HG03439 (cell line): ENCODE measurements around the gene RNF43.
A peak's percentile ranks its signal among the peaks of the same experiment; 100 is the strongest.

Source experiments
- ATAC-seq: cut with Tn5 transposase; IDR thresholded peaks from one replicate; pipeline ENCODE4 v1.9.1; 2021; ENCODE audit warnings: mild to moderate bottlenecking, moderate library complexity; ENCODE audit not compliant: unreplicated experiment

Gene RNF43

DNA sequence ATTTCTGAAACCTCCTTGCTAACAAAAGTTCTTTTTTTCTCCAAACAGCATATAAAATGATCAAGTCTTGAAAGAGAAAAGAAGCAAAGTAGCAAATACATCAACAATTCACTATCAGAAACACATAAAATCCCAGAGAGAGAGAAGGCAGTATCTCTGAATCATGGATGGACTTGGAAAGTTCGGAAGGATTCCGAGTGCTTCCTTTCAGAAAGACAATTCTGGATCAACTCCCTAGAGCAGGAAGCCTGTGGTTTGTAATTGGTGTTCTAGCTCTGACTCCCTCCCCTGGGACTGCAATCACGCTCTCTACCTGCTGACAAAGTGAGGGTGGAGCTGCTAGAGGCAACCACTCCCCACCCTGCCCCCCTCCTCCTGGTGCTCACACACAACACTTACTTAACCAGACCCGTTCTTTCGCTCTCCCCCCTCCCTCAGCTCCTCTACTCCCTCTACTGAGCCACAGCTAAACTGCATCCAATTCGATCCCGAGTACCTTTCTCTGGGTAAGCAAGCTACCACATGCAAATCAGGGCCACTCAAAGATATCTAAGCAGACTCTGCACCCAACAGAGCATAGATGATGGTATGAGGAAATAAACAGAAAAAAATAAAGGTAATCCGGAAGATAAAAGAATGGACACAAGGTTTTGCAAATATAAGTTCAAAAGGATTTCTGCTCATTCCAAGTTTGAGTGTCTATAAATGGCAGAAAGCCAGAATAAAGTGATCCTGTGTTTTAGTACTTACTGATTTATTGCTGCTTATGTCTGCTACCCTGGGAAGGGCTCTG is at the start of gene RNF43:
Gene RNF43 (minus strand): TSS at position 235 of the 793 bp plus-strand sequence. CDS start 1,957 bp downstream, outside the sequence.
- peak; percentile 96 for ATAC-seq

DNA sequence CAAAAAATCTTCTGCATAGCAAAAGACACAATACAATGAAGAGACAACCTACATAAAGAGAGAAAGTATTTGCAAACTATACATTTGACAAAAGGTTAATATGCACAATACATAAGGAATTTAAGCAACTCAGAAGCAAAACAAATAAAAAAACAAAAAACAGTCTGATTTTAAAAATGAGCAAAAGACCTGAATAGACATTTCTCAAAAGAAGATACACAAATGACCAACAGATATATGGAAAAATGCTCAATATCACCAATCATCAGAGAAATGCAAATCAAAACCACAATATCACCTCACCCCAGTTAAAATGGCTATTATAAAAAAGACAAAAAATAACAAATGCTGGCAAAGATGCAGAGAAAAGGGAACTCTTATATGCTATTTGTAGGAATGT is 38.2 kb upstream of the RNF43 start:
- ATAC-seq = no peak

DNA sequence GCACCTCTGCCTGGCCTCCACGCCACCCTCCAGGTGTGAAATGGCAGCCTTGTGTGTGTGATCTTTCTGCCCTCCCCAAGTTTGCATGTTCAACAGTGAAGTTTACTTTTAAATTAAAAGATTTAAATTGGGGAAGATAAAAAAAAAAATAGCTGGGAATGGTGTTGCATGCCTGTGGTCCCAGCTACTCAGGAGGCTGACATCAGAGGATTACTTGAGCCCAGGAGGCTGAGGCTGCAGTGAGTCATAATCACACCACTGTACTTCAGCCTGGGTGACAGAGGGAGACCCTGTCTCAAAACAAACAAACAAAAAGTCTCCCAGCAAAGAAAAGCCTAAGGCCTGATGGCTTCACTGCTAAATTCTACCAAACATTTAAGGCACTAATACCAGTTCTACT is 35.4 kb upstream of the RNF43 start:
- no peak for ATAC-seq

DNA sequence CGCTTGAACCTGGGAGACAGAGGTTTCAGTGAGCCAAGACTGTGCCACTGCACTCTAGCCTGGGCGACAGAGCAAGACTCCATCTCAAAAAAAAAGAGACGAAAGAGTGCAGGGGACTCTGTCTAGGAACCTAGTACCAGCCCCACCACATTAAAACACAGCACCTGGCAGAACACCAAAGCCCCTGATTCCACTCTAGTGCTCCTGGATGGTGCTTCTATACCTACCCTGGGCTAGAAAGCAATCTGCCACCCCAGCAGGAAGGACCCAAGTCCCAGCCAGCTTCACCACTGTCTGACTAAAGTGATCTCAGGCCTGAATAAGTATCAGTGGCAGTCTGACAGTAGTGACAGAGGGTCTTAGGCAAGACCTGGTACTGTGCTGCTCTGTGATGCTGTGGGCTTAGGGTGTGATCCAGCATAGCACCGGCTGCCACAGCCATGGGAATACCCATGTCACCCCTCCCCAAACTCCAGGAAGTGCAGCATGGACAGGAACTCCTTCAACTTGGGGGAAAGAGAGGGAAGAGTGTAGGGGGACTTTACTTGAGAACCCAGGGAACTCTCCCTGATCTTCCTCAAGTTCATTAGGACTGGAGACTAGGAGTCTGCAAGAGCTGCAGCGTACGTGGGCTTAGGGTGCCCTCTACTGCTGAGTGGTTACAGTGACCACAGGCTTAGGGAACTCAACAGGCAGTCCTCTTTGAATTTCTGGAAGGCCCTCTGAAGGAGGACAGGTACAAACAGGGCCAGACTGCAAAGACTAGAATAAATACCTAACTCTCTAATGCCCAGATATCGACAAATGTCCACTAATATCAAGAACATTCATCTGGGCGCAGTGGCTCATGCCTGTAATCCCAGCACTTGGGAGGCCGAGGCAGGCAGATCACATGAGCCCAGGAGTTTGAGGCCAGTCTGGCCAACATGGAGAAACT is 30.0 kb upstream of the RNF43 start:
- no peak for ATAC-seq

DNA sequence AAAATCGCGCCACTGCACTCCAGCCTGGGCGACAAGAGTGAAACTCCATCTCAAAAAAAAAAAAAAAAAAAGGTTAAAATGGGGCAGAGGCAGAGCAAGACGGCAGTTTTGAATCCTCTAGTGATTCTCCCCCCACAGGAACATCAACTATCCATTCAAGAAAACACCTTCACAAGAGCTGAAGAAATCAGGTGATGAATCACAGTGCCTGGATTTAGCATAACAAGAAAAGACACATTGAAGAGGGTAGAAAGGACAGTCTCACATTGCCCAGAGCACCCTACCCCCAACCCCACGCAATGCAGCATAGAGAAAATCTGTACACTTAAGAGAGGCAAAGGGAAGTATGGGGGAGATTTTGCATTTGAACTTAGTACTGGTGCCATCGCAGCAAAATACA is 28.8 kb upstream of the RNF43 start:
- no peak for ATAC-seq

DNA sequence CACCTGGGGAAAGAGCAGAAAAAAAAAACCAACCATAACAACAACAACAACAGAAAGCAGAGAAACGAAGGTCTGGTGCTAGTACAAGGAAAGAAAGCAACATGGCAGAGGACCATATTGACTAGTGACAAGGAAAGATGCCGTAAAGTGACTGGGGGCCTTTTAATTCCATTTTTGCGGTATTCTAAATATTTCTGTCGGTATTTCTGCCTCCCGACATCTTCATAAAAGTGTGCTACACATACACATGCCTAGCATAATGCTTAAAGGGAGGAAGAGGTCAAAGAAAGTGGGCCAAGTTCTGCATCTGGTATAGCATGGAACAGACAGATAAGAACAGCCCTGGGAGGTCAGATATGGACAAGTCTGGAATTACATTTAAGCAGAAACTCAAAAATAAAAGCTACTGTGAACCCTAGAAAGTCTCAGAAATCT is 19.5 kb upstream of the RNF43 start:
- ATAC-seq = no peak

DNA sequence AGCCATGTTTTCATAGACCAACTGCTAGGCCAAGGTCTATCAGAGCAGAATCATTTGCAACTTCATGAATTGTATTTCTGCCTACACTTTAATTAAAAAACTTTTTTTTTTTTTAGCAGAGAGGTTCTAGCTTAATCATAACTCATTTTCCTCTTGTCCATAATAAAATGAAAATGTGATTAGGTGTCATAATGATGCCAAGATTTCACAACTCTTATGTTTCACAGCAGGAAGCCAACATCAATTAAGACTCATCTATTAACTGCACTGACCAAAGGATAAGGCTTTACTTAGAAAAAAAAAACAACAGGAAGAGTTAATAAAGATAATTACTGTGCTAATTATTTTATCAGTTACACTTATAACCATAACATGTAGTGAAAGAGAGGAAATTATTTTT is 18.9 kb upstream of the RNF43 start:
- ATAC-seq = no peak

DNA sequence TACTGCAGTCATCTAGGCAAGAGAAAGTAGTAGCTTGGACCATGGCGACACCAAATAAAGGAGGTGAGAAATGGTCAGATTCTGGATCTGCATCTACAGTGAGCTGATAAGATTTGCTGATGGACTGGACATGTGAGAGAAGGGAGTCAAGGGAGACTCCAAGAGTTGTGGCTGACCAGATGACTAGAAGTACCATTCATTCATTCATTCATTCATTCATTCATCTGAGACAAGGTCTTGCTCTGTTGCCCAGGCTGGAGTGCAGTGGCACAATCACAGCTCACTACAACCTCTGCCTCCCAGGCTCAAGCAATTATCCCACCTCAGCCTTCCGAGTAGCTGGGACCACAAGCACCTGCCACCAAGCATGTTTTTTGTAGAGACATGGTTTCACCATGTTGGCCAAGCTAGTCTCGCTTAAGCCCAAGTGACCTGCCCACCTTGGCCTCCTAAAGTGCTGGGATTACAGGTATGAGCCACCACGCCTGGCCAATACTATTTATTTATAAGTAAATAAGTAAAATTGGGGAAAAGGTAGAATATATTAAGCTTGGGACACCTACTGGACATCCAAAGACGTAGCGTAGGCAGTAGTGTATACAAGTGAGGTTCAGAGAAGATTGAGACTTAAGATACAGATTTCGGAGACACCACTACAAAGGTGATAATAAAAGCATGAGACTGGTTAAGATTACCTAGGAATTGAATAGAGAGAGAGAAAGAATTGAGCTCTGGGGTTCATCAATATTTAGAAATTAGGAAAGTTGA is 15.7 kb upstream of the RNF43 start:
- ATAC-seq = no peak

DNA sequence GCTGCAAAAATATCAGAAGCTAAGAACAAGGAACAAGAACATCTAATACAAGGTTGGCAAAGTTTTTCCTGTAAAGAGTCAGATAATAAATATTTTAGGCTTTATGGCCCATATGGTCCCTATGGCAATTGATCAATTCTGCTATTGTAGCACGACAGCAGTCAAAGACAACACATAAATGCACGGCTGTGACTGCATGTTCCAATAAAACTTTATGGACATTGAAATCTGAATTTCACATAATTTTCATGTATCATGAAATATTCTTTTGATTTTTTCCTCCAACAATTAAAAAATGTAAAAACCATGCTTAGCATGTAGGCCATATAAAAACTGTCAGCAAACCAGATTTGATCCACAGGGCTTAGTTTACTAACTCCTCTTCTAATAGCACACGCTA is 10.5 kb upstream of the RNF43 start:
- no peak for ATAC-seq

DNA sequence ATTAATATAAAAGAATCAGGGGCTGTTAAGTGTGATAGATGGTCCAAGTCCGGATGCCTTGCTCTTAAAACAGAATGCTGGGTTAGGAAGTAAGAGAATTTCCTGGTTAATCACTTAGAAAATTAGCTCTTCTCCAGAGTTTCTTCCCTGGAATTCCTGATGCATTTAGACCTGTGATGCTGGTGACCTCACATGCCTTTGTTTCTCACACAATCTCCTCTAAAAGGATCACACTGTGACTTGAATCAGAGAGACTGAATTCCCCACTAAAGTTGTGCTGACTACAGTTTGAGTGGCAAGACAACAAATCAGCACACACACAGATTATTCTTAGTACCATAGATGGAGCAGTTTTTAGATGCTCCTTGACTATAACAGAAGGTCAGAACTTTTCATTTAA is 4.4 kb upstream of the RNF43 start:
- ATAC-seq = no peak

DNA sequence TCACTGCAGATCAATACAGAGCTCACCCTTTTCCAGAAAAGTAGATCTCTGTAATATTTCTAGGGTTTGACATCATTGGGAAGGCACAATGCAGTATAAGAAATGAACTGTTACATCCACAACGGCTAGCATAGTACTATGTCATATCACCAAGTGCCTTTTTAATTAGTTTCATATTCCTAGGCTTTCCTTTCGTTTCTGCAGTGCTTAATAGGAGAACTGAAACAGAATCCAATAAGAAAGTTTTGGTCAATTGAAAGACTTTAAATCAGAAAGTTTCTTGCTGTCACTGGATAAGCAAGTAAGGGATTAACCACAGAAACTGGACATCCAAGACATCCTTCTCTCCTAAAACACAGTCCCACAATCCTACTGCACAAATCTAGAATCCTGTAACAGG is 3.5 kb upstream of the RNF43 start:
- ATAC-seq = no peak

DNA sequence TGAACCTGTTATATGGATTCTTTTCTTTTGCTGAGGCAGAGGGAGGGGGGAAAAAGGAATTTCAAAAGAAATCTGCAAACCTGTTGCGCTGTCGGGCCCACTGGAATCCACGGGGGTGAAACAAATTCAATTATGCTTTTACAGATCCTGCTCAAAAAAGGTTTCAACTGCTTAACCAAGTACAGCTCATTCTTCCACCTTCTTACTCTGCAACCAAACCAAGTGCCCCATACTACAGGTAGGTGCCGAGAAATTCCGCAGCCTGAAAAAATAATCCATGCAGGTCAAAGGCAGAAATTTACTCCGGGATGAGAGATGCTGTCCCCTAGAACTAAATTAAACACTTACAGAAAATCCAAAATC is 416 bp downstream of the RNF43 start:
- no peak for ATAC-seq

DNA sequence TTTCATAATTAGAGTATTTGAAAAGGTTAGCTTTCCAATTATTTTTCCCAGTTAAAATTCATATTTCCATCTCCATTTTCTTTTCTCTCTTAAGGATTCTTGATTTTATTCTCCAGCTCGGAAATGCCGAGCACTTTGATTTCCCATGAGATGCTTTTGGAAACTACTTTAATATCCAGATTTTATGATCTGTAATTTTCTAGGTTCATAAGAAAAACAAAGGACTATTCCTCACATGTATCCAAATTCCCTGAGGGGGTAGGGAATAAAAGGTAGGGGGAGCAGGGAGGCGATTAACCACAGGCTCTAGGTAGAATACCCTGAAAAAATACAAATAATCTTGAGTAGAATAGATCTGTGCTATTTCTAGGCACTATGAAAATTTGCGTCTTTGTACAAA is 938 bp downstream of the RNF43 start:
- ATAC-seq = no peak

DNA sequence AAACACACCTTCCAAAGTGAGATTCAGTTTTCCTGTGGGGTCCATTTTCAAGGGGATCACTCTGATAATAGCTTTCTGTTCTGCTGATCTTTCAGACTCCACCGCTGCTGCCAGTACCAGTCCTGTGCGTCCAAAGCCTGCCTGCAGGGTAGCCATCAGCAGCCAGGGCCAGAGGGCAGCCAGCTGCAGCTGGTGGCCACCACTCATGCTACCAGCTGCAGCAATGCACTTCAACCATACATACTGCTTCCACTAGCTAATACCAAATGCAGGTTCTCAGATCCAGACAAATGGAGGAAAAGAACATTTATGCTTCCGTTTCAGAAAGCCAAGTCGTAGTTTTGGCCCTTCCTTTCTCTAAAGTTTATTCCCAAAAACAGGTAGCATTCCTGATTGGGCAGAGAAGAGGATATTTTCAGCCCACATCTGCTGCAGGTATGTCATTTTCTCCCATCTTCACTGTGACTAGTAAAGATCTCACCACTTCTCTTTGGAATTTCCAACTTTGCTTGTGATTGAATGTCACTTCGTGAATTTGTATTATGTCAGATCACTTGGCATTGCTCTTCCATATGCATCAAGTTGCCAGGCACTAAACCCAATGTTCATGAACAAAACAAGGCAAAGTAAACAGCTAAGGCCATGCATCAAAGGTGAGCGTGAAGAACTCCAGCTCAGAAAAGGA is 1.8 kb downstream of the RNF43 start:
- no peak for ATAC-seq

DNA sequence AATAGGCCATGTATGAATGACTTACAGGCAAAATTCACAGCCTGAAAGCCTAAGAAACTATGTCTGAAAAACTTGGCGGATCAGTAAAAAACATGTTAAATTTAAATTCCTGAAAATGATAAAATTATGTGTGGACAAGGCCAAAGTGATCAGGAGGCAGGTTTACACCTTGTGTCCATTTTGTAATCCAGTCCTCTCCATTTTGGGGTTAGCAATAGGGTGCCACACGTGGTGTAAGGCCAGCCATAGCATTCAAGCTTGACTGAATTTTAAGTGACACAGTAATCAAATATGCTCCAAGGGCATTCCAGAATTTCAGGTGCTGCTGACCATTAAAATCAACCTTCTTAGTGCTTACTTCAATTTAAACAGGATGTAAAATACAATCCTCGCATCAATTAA is 2.7 kb downstream of the RNF43 start:
- no peak for ATAC-seq

DNA sequence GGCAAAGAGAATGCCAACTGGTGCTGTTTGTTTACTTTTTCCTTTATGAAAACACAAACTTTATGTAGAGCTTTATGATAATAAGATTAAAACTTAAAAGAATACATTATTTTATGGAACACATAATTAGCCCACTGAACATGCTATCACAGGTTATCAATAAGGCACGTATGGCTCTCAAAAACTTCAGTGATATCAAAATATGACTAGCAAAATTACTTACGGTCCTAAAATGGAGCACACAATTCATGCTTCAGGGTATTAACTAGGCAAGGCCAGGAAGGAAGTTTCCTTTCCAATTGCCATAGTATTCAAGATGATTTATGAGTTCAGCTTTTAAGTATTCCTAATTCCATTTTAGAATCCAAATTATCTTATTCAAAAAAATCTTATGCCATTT is 3.6 kb downstream of the RNF43 start:
- no peak for ATAC-seq

DNA sequence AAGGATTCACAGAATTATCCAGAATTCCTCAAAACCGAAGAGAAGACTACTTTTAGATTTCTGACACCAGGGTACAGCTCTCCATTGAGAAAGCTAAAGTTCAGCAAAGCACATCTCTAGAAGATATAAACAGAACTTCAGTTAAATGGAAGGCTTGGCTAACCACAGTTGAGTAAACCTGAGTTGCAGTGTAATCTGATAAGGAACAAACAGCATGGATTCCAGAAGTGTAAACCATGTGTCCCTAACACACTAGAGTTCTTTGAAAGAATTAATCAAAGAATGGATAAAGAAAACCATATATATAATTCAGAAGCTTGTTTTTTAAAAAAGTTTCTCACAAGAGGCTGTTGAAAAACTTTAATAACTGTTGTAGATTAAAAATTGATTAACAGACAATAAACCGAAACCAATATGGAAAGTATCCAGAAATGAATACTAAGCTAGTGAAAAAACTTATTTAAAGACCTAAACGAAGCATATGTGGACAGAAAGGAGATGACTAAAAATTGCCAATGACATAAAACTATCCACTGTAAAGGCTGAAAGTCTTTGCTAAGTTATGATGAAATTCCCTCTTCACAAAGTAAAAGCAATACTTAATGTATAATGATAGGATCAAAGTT is 4.3 kb downstream of the RNF43 start:
- no peak for ATAC-seq

DNA sequence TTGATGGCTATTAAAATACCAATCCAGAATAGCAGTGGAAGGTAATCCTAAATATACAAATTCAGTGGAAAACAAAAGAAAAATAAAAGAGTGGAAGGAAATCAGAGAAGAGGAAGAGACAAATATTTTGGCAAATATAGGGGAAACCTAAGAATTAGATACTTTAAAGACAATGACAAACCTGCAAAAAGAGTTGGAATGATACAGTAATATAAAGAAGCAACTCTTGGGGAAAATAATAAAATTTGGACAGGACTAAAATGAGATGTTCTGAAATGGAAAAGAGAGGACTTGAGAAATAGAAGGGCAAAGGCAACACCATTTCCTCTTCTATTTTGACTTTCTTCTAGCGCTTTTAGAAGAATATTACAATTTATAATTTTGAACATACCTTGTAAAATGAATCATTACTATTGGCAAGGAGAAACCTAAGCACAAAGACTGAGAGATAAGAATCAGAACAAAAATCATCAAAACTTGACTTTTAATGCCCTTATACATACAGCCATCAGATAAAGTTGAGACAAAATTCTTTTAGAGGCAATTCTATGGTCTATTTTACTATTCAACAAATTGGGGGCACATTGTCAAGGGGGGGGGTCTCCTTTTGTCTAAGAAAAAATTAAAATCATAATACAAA is 5.2 kb downstream of the RNF43 start:
- ATAC-seq = no peak

DNA sequence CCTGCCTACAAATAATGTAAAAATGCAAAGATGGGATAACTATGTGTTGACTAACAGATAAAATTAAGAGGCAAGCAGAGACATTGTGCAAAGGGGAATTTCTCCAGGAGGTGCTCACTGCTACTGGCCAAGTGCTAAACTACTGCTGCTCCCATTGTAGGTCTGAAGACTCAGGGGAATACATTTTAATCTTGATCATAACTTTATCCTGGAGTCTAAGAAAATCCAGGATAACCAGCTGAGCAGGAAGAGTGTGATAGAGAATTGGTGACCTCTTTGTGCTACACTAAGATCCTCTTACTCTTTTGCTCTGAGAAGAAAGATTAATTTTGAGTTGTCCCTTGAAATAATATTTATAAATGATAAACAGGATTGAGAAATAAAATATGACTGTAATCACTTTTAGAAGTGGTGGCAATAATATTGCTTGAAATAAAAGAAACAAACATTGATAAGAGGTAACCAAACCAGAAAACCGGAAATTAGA is 5.9 kb downstream of the RNF43 start:
- ATAC-seq = no peak
